ENCODE measurements around the gene DPM1. TPM values are rescaled to one million over a fixed set of nuclear protein-coding genes. Genes with fewer than 3 reads are reported as not detected.

DPM1 gene
- 133 and 149 TPM in 2 replicates for total RNA-seq (2014; rRNA removed; shearing (Covaris generic))

DNA sequence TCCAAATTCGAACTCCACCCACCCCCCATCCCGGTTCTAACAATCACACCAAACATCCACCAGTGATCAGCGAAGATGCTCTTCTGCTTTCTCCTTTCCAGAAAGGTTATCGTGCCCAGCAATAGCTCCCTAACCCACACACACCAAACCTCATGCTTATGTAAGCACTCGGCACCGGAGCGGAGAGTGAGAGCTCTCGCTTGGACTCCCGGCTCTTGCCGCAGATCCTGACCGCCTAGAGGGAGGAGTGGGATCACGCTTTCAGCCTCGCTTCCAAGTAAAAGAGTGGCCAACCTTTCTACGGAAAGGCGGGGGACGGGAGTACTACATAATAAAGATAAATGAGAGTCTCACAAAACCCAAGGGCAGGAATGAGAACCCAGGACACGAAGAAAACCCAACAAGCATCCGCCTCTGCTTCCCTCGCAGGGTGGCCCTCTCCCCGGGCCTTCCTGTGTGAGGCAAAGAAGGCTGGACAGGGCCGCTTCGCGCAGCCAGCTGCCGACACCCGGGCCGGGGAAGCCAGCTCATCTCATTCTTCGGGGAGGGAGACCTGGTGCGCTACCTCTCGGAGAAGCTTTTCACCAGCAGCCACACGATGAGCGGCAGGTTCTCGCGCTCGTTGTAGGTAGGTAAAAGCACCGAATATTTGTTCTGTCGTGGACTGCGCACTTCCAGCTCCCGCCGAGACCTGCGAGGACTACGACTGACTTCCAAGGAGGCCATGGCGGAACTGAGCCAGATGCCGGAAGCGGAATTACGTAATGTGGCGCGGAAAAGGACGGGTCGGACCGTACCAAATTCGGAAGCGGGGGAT is at the start of gene DPM1:
Gene DPM1, minus strand, starts transcription at position 735 of the 817 bp plus-strand sequence. Its CDS starts 9 bp downstream, at position 726.

DNA sequence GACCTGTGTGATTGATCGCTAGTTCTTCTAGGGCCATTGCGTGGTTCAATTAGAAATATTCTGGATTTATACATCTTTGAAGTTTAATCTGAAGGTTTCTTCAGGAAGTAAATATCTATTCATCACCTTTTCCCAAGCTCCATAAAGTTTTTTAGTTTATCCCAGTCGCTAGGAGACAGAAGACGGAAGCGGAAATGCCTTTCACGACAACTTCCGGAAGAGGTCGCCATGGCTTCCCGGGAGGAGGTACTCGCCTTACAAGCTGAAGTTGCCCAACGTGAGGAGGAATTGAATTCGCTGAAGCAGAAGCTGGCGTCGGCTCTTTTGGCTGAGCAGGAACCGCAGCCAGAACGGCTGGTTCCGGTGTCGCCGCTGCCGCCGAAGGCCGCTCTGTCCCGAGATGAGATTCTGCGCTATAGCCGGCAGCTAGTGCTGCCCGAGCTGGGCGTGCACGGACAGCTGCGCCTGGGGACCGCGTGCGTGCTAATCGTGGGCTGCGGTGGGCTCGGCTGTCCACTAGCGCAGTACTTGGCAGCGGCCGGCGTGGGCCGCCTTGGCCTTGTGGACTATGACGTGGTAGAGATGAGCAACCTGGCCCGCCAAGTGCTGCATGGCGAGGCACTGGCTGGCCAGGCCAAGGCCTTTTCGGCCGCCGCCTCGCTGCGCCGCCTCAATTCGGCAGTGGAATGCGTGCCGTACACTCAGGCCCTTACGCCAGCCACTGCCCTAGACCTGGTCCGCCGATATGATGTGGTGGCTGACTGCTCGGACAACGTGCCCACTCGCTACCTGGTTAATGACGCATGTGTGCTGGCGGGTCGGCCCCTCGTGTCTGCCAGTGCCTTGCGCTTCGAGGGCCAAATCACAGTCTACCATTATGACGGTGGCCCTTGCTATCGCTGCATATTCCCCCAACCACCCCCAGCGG is 547 bp upstream of the DPM1 start, which contains the start of gene MOCS3:
Gene MOCS3, plus strand, starts transcription at position 204 of the 928 bp plus-strand sequence. Its CDS starts 25 bp downstream, at position 229.

GRCh38 chr20:50931306-50932015 is 26.9 kb downstream of the DPM1 start, which contains the start of gene ADNP:
ADNP (minus strand) TSS chr20:50931437; CDS start chr20:50903996, 27,441 bp downstream.

Other genes starting within 250 kb of the DPM1 start
- gene PARD6B, start 227.0 kb downstream of the DPM1 start, total RNA-seq (2014; rRNA removed; shearing (Covaris generic)) = 2.4 and 2.9 TPM in 2 replicates
- gene BCAS4, start 163.5 kb downstream of the DPM1 start, total RNA-seq (2014; rRNA removed; shearing (Covaris generic)) = 9.0 and 20.6 TPM in 2 replicates
- 35.9 and 54.1 TPM in 2 replicates for gene ADNP, start 27.1 kb downstream of the DPM1 start, total RNA-seq (2014; rRNA removed; shearing (Covaris generic))
- 11.9 and 12.8 TPM in 2 replicates for gene MOCS3, start 286 bp upstream of the DPM1 start, total RNA-seq (2014; rRNA removed; shearing (Covaris generic))
- 183 and 213 TPM in 2 replicates for gene KCNG1, start 64.6 kb upstream of the DPM1 start, total RNA-seq (2014; rRNA removed; shearing (Covaris generic))